ENCODE measurements around the gene G2E3.

The G2E3 gene

GRCh38 chr14:30559638-30560091 is 707 bp downstream of the G2E3 start:
- peak overlapping the region; percentile 97 for H3K4me3 ChIP-seq (ENCODE audit: insufficient read depth, low read depth, low read length)
- 0 to 1% methylated on average over 16 of the region's 16 CpGs for WGBS, 2 experiments

GRCh38 chr14:30560581-30560980 is 1.6 kb downstream of the G2E3 start:
- Histone ChIP-seq H3K4me3 (ENCODE audit: insufficient read depth, low read depth, low read length) (peak overlapping the region; percentile 97), H3K27ac (ENCODE audit: insufficient read depth, low read depth, low read length, poor library complexity, severe bottlenecking) (no peak overlapping the region), H3K36me3 (ENCODE audit: control insufficient read depth, insufficient read depth, low read length) (peaks cover 12% of the 10 kb centered on the region), H3K9me3 (ENCODE audit: control insufficient read depth, low read length) (peaks cover 3% of the 10 kb centered on the region), H3K27me3 (ENCODE audit: control insufficient read depth, insufficient read depth, low read length, poor library complexity, severe bottlenecking) (no peaks in the 10 kb centered on the region), H3K4me1 (ENCODE audit: control insufficient read depth, insufficient read depth, low read length) (peaks cover 4% of the 10 kb centered on the region)
- 100% methylated on average over 1 of the region's 1 CpG; no CpG with 5 or more reads in 1 of the 2 experiments for WGBS, 2 experiments

More at GRCh38 chr14:30559638-30560091, 707 bp downstream of the G2E3 start:
- Histone ChIP-seq H3K4me1 (ENCODE audit: control insufficient read depth, insufficient read depth, low read length) (peaks cover 4% of the 10 kb centered on the region), H3K9me3 (ENCODE audit: control insufficient read depth, low read length) (peaks cover 3% of the 10 kb centered on the region), H3K27me3 (ENCODE audit: control insufficient read depth, insufficient read depth, low read length, poor library complexity, severe bottlenecking) (no peaks in the 10 kb centered on the region), H3K36me3 (ENCODE audit: control insufficient read depth, insufficient read depth, low read length) (peaks cover 12% of the 10 kb centered on the region), H3K27ac (ENCODE audit: insufficient read depth, low read depth, low read length, poor library complexity, severe bottlenecking) (peak overlapping the region; percentile 73)

- H3K4me3 ChIP-seq (ENCODE audit: insufficient read depth, low read depth, low read length): no peak overlapping the region
- 92 to 96% methylated on average over 2 of the region's 2 CpGs for WGBS, 2 experiments
Measured at GRCh38 chr14:30564235-30564867, 5.4 kb downstream of the G2E3 start.

DNA sequence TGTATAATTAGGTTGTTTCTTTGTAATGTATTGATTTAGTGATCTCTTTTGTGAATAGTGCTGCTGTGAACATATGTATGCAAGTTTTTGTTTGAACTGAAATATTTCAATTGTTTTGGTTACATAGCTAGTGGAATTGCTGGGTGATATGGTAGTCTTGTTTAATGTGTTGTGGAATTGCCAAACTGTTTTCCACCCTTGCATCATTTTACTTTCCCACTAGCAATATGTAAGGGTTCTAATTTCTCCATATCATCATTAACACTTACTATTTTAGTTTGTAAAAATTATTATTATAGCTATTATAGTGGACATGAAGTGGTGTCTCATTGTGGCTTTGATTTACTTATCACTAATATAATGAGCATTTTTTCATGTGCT is 5.9 kb downstream of the G2E3 start:
- no peak overlapping the region for H3K4me3 ChIP-seq (ENCODE audit: insufficient read depth, low read depth, low read length)
- H3K27me3 ChIP-seq (ENCODE audit: control insufficient read depth, insufficient read depth, low read length, poor library complexity, severe bottlenecking): no peaks in the 10 kb centered on the region
- peaks cover 3% of the 10 kb centered on the region for H3K9me3 ChIP-seq (ENCODE audit: control insufficient read depth, low read length)
- no peak overlapping the region for H3K27ac ChIP-seq (ENCODE audit: insufficient read depth, low read depth, low read length, poor library complexity, severe bottlenecking)
- peaks cover 12% of the 10 kb centered on the region for H3K36me3 ChIP-seq (ENCODE audit: control insufficient read depth, insufficient read depth, low read length)
- H3K4me1 ChIP-seq (ENCODE audit: control insufficient read depth, insufficient read depth, low read length): peaks cover 12% of the 10 kb centered on the region

More at GRCh38 chr14:30564235-30564867, 5.4 kb downstream of the G2E3 start:
- Histone ChIP-seq H3K9me3 (ENCODE audit: control insufficient read depth, low read length) (peaks cover 3% of the 10 kb centered on the region), H3K27ac (ENCODE audit: insufficient read depth, low read depth, low read length, poor library complexity, severe bottlenecking) (no peak overlapping the region), H3K27me3 (ENCODE audit: control insufficient read depth, insufficient read depth, low read length, poor library complexity, severe bottlenecking) (no peaks in the 10 kb centered on the region), H3K4me1 (ENCODE audit: control insufficient read depth, insufficient read depth, low read length) (peaks cover 7% of the 10 kb centered on the region), H3K36me3 (ENCODE audit: control insufficient read depth, insufficient read depth, low read length) (peaks cover 12% of the 10 kb centered on the region)

GRCh38 chr14:30569216-30569902 is 10.4 kb downstream of the G2E3 start:
- Histone ChIP-seq H3K4me3 (ENCODE audit: insufficient read depth, low read depth, low read length) (no peak overlapping the region), H3K9me3 (ENCODE audit: control insufficient read depth, low read length) (no peaks in the 10 kb centered on the region), H3K4me1 (ENCODE audit: control insufficient read depth, insufficient read depth, low read length) (peaks cover 10% of the 10 kb centered on the region), H3K36me3 (ENCODE audit: control insufficient read depth, insufficient read depth, low read length) (no peaks in the 10 kb centered on the region), H3K27ac (ENCODE audit: insufficient read depth, low read depth, low read length, poor library complexity, severe bottlenecking) (no peak overlapping the region), H3K27me3 (ENCODE audit: control insufficient read depth, insufficient read depth, low read length, poor library complexity, severe bottlenecking) (no peaks in the 10 kb centered on the region)
- WGBS, 2 experiments: 75 to 85% methylated on average over 1 of the region's 2 CpGs

GRCh38 chr14:30569903-30570226 is 10.9 kb downstream of the G2E3 start:
- 80 to 100% methylated on average over 1 of the region's 1 CpG for WGBS, 2 experiments
- Histone ChIP-seq H3K4me3 (ENCODE audit: insufficient read depth, low read depth, low read length) (no peak overlapping the region), H3K36me3 (ENCODE audit: control insufficient read depth, insufficient read depth, low read length) (no peaks in the 10 kb centered on the region), H3K27me3 (ENCODE audit: control insufficient read depth, insufficient read depth, low read length, poor library complexity, severe bottlenecking) (no peaks in the 10 kb centered on the region), H3K9me3 (ENCODE audit: control insufficient read depth, low read length) (no peaks in the 10 kb centered on the region), H3K27ac (ENCODE audit: insufficient read depth, low read depth, low read length, poor library complexity, severe bottlenecking) (no peak overlapping the region), H3K4me1 (ENCODE audit: control insufficient read depth, insufficient read depth, low read length) (peaks cover 10% of the 10 kb centered on the region)

GRCh38 chr14:30572237-30572636 is 13.3 kb downstream of the G2E3 start:
- Histone ChIP-seq H3K27me3 (ENCODE audit: control insufficient read depth, insufficient read depth, low read length, poor library complexity, severe bottlenecking) (no peaks in the 10 kb centered on the region), H3K27ac (ENCODE audit: insufficient read depth, low read depth, low read length, poor library complexity, severe bottlenecking) (no peak overlapping the region), H3K4me3 (ENCODE audit: insufficient read depth, low read depth, low read length) (no peak overlapping the region), H3K4me1 (ENCODE audit: control insufficient read depth, insufficient read depth, low read length) (peaks cover 10% of the 10 kb centered on the region), H3K36me3 (ENCODE audit: control insufficient read depth, insufficient read depth, low read length) (no peaks in the 10 kb centered on the region), H3K9me3 (ENCODE audit: control insufficient read depth, low read length) (no peaks in the 10 kb centered on the region)
- WGBS, 2 experiments: 90 to 100% methylated on average over 3 of the region's 3 CpGs

GRCh38 chr14:30572771-30573170 is 13.8 kb downstream of the G2E3 start:
- Histone ChIP-seq H3K9me3 (ENCODE audit: control insufficient read depth, low read length) (no peaks in the 10 kb centered on the region), H3K27ac (ENCODE audit: insufficient read depth, low read depth, low read length, poor library complexity, severe bottlenecking) (no peak overlapping the region), H3K4me3 (ENCODE audit: insufficient read depth, low read depth, low read length) (no peak overlapping the region), H3K36me3 (ENCODE audit: control insufficient read depth, insufficient read depth, low read length) (no peaks in the 10 kb centered on the region), H3K27me3 (ENCODE audit: control insufficient read depth, insufficient read depth, low read length, poor library complexity, severe bottlenecking) (no peaks in the 10 kb centered on the region), H3K4me1 (ENCODE audit: control insufficient read depth, insufficient read depth, low read length) (peaks cover 10% of the 10 kb centered on the region)
- 100% methylated on average over 1 of the region's 1 CpG; no CpG with 5 or more reads in 1 of the 2 experiments for whole genome bisulfite sequencing, 2 experiments

- Histone ChIP-seq H3K4me3 (ENCODE audit: insufficient read depth, low read depth, low read length) (no peak overlapping the region), H3K27me3 (ENCODE audit: control insufficient read depth, insufficient read depth, low read length, poor library complexity, severe bottlenecking) (no peaks in the 10 kb centered on the region), H3K4me1 (ENCODE audit: control insufficient read depth, insufficient read depth, low read length) (peaks cover 10% of the 10 kb centered on the region), H3K36me3 (ENCODE audit: control insufficient read depth, insufficient read depth, low read length) (no peaks in the 10 kb centered on the region), H3K27ac (ENCODE audit: insufficient read depth, low read depth, low read length, poor library complexity, severe bottlenecking) (no peak overlapping the region), H3K9me3 (ENCODE audit: control insufficient read depth, low read length) (no peaks in the 10 kb centered on the region)
- 86 to 94% methylated on average over 5 of the region's 5 CpGs for WGBS, 2 experiments
Measured at GRCh38 chr14:30573226-30573814, 14.4 kb downstream of the G2E3 start.

GRCh38 chr14:30573966-30574365 is 15.0 kb downstream of the G2E3 start:
- H3K9me3 ChIP-seq (ENCODE audit: control insufficient read depth, low read length): no peaks in the 10 kb centered on the region
- H3K36me3 ChIP-seq (ENCODE audit: control insufficient read depth, insufficient read depth, low read length): no peaks in the 10 kb centered on the region
- no peak overlapping the region for H3K4me3 ChIP-seq (ENCODE audit: insufficient read depth, low read depth, low read length)
- H3K27ac ChIP-seq (ENCODE audit: insufficient read depth, low read depth, low read length, poor library complexity, severe bottlenecking): no peak overlapping the region
- peaks cover 10% of the 10 kb centered on the region for H3K4me1 ChIP-seq (ENCODE audit: control insufficient read depth, insufficient read depth, low read length)
- H3K27me3 ChIP-seq (ENCODE audit: control insufficient read depth, insufficient read depth, low read length, poor library complexity, severe bottlenecking): no peaks in the 10 kb centered on the region
- WGBS, 2 experiments: 88 to 90% methylated on average over 2 of the region's 2 CpGs
